ENCODE data around the gene USP53. TPM values are rescaled to one million over a fixed set of nuclear protein-coding genes. Genes with fewer than 3 reads are reported as not detected.
A peak's percentile ranks its signal among the peaks of the same experiment; 100 is the strongest.

The USP53 gene
- total and polyA plus RNA-seq, 2 of the 13 experiments (the other 11 are each of a cell fraction or from before 2014, with no cell fraction given) = 5.3 to 8.1 TPM

- 0 out of 2 replicates have a peak, but pooled peaks have one; percentile 21 for TF ChIP-seq PATZ1 (CRISPR knock-in tag; IDR thresholded peaks at IDR 0.05)
- TF ChIP-seq CCAR2 (optimal IDR thresholded peaks at IDR 0.05; ENCODE audit: low read depth, low read length) = no peak
- no peak for TF ChIP-seq ZNF33B (CRISPR knock-in tag; IDR thresholded peaks at IDR 0.05)
- TF ChIP-seq SP5 (CRISPR knock-in tag; IDR thresholded peaks at IDR 0.05; ENCODE audit: borderline replicate concordance, low read depth) = 0 out of 2 replicates have a peak, but pooled peaks have one; percentile 30
- TF ChIP-seq, protein P1, sequence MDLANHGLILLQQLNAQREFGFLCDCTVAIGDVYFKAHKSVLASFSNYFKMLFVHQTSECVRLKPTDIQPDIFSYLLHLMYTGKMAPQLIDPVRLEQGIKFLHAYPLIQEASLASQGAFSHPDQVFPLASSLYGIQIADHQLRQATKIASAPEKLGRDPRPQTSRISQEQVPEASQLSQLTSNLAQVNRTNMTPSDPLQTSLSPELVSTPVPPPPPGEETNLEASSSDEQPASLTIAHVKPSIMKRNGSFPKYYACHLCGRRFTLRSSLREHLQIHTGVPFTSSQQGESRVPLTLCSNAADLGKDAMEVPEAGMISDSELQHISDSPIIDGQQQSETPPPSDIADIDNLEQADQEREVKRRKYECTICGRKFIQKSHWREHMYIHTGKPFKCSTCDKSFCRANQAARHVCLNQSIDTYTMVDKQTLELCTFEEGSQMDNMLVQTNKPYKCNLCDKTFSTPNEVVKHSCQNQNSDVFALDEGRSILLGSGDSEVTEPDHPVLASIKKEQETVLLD (CRISPR knock-in tag; IDR thresholded peaks at IDR 0.05; ENCODE audit: low read depth) = 0 out of 2 replicates have a peak, but pooled peaks have one; percentile 61
- no peak for TF ChIP-seq IRX3 (CRISPR knock-in tag; IDR thresholded peaks at IDR 0.05; ENCODE audit: borderline replicate concordance, low read depth)
- TF ChIP-seq SRF (IDR thresholded peaks at IDR 0.05; ENCODE audit: low read depth, low read length) = no peak
- TF ChIP-seq ARNT2 (CRISPR knock-in tag; IDR thresholded peaks at IDR 0.05; ENCODE audit: low read depth) = 0 out of 2 replicates have a peak, but pooled peaks have one; percentile 3
- TF ChIP-seq, protein P2, sequence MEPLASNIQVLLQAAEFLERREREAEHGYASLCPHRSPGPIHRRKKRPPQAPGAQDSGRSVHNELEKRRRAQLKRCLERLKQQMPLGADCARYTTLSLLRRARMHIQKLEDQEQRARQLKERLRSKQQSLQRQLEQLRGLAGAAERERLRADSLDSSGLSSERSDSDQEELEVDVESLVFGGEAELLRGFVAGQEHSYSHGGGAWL (CRISPR knock-in tag; IDR thresholded peaks at IDR 0.05) = peak; percentile 25
- TF ChIP-seq ZNF235 (CRISPR knock-in tag; IDR thresholded peaks at IDR 0.05; ENCODE audit: borderline replicate concordance) = no peak
- 0 out of 4 replicates have a peak, but pooled peaks of 1 of the 2 experiments have one; percentile 46 for TF ChIP-seq ATF4 (CRISPR knock-in tag; IDR thresholded peaks at IDR 0.05)
- no peak for TF ChIP-seq ZSCAN29 (CRISPR knock-in tag; conservative IDR thresholded peaks at IDR 0.05)
- no peak for TF ChIP-seq U2AF1 (optimal IDR thresholded peaks at IDR 0.05; ENCODE audit: low read depth, low read length)
- no peak; the same call in 1 of the 2 replicates for TF ChIP-seq ZNF788 (CRISPR knock-in tag; IDR thresholded peaks at IDR 0.05; ENCODE audit: borderline replicate concordance)
- TF ChIP-seq NONO (IDR thresholded peaks at IDR 0.05) = no peak
- peak; percentile 12; the same call in 1 of the 2 replicates for TF ChIP-seq NONO (CRISPR knock-in tag; conservative IDR thresholded peaks at IDR 0.05)
- no peak for TF ChIP-seq NCOA5 (CRISPR knock-in tag; IDR thresholded peaks at IDR 0.05)
- TF ChIP-seq TFDP2 (CRISPR knock-in tag; IDR thresholded peaks at IDR 0.05) = peak; percentile 27; the same call in 1 of the 2 replicates
- TF ChIP-seq RNF2 (conservative IDR thresholded peaks at IDR 0.05; ENCODE audit: low read depth) = no peak
- 0 out of 2 replicates have a peak, but pooled peaks have one; percentile 24 for TF ChIP-seq ZNF333 (CRISPR knock-in tag; IDR thresholded peaks at IDR 0.05; ENCODE audit: borderline replicate concordance)
- TF ChIP-seq ZNF570 (CRISPR knock-in tag; IDR thresholded peaks at IDR 0.05; ENCODE audit: borderline replicate concordance) = no peak
- TF ChIP-seq, protein P3, sequence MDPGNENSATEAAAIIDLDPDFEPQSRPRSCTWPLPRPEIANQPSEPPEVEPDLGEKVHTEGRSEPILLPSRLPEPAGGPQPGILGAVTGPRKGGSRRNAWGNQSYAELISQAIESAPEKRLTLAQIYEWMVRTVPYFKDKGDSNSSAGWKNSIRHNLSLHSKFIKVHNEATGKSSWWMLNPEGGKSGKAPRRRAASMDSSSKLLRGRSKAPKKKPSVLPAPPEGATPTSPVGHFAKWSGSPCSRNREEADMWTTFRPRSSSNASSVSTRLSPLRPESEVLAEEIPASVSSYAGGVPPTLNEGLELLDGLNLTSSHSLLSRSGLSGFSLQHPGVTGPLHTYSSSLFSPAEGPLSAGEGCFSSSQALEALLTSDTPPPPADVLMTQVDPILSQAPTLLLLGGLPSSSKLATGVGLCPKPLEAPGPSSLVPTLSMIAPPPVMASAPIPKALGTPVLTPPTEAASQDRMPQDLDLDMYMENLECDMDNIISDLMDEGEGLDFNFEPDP (CRISPR knock-in tag; conservative IDR thresholded peaks at IDR 0.05) = no peak
Observed at GRCh38 chr4:119212964-119213606, 572 bp downstream of the USP53 start (continued).
